Colonic mucosa (tissue), 4 donors: ENCODE data around the gene CBX5. TPM values are rescaled to one million over a fixed set of nuclear protein-coding genes. Genes with fewer than 3 reads are reported as not detected.
"Not testable (repeated sequence)": the region's sequence is repeated elsewhere in the genome, so short reads cannot be mapped to it uniquely, and the experiment has no call there.

ENCODE experiments used
- DNase-seq: peaks from one replicate; pipeline ENCODE4 v3.0.0-alpha.2; 2020
- H3K27ac ChIP-seq: fragments of 200-600 bp; one replicate; pipeline ENCODE4 v1.8.0; 2021
- H3K27me3 ChIP-seq: fragments of 200-600 bp; one replicate; pipeline ENCODE4 v1.8.0; 2021
- H3K36me3 ChIP-seq: fragments of 200-600 bp; one replicate; pipeline ENCODE4 v1.8.0; 2021
- H3K4me1 ChIP-seq: fragments of 200-600 bp; one replicate; pipeline ENCODE4 v1.8.0; 2021; ENCODE audit warnings: mild to moderate bottlenecking
- H3K4me3 ChIP-seq: fragments of 200-600 bp; one replicate; pipeline ENCODE4 v1.8.0; 2021
- H3K9ac ChIP-seq, 2 donors: one replicate each; pipeline ENCODE4 v1.7.0; 2013; ENCODE audit warnings: control low read depth in 2 of 2, low read depth in 2 of 2, low read length in 2 of 2
- H3K9me3 ChIP-seq: fragments of 200-600 bp; one replicate; pipeline ENCODE4 v1.8.0; 2021
- intact Hi-C: fragments of 100-400 bp; cut with DNase I; formaldehyde crosslinking; loops from one replicate; pipeline ENCODE4 v1.14.1; 2022
- total RNA-seq, 2 donors: library from RNA; stranded (reverse); fragmentation: NEBNext Ultra II Directional in 1 of 2; extraction: Animal tissue kit (Norgen Biotek cat#: 25700) in 1 of 2; gene quantifications; one replicate each; pipeline ENCODE4 v1.2.1, GENCODE V29; 2021
- TF ChIP-seq, protein P1 (sequence below): fragments of 200-600 bp; IDR thresholded peaks from one replicate; pipeline ENCODE4 v1.8.0; 2022; ENCODE audit warnings: antibody characterized with exemption, mild to moderate bottlenecking
- donor health status: healthy.
- donor health status: DM: no; HTN: no; CAD: no.
- donor health status: DM: no; HTN: no; CAD: no.

Gene CBX5
- total RNA-seq, result 10 to 100 TPM; 49.3 to 77.5 TPM

DNA sequence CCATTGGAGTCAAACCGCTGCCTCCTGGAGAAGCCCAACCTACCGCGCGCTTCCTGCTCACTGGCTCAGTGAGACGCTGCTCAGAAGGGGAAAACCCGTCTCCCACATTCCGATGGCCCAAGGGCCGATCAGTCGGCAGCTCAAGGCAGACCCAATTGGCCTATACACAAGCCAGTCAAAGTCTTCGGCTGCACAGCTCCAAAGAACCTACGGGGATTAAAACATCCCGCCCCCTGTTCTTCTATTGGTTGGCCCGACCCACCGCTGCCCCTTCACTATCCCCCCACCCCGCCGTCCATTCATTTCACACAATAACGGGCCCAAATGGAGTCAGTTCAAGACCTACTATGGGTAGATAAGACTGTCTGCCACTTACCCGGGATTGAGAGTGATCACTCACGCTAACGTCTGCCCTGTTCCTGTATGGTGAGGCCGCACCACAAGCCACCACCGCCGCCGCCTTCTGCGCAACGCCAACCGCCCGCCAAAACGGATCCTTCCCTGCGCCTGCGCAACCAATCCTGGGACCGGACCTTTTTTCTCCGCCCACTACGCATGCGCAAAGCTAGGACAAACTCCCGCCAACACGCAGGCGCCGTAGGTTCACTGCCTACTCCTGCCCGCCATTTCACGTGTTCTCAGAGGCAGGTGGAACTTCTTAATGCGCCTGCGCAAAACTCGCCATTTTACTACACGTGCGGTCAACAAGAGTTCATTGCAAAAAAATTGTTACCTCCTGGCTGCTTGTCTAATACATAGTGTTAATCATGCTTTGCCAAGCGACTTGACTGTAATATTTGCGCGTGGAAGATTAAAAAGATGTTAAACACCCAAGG is at the start of gene CBX5:
Gene CBX5, minus strand, starts transcription at position 491 of the 836 bp plus-strand sequence. CDS start 22,472 bp downstream, outside the sequence.
- Histone ChIP-seq H3K27me3 (no peaks in the 10 kb centered on the region), H3K27ac (peak within 1 kb of the TSS; percentile 94), H3K4me3 (peak within 1 kb of the TSS; percentile 66), H3K4me1 (peaks cover 22% of the 10 kb centered on the region), H3K36me3 (peaks cover 12% of the 10 kb centered on the region), H3K9ac (peak within 1 kb of the TSS; percentile 73 to 94), H3K9me3 (no peaks in the 10 kb centered on the region)
- TF ChIP-seq, protein P1, sequence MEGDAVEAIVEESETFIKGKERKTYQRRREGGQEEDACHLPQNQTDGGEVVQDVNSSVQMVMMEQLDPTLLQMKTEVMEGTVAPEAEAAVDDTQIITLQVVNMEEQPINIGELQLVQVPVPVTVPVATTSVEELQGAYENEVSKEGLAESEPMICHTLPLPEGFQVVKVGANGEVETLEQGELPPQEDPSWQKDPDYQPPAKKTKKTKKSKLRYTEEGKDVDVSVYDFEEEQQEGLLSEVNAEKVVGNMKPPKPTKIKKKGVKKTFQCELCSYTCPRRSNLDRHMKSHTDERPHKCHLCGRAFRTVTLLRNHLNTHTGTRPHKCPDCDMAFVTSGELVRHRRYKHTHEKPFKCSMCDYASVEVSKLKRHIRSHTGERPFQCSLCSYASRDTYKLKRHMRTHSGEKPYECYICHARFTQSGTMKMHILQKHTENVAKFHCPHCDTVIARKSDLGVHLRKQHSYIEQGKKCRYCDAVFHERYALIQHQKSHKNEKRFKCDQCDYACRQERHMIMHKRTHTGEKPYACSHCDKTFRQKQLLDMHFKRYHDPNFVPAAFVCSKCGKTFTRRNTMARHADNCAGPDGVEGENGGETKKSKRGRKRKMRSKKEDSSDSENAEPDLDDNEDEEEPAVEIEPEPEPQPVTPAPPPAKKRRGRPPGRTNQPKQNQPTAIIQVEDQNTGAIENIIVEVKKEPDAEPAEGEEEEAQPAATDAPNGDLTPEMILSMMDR, result no peak
- intact Hi-C loops, result no loop called here
- peak; percentile 99 for DNase-seq

DNA sequence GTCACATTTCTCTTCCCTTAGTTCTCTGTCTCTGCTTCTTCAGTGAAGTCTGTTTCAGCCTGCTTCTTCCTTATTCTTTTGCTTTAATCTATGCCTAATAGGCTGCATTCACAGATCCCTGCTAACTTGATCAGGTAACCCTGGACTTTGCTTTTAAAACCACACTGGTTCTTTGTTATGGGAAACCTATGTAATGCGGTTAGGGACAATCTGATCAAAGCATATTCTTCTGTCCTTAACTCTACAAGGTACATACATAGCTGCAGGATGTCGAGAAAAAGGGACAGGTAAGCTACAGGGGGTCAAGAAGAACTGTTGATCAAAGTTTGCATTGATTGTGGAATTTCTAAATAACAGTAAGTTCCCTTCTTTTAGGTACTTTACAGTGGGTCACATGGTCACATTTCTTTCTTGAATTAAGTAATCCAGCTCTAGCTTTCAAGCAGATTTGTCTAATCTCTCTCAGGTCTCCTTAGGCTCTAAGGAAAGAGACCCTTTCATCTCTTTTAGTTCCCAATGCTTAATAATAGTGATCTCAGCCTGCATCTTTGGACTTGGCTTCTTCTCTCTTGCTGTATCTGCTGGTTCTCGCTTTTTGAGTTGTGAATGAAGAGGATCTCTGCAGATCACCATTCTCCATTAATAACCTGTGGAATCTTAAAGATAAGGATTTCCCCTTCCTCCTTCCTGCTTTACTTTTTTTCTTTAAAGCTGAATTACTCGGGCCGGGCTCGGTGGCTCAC is 48.8 kb upstream of the CBX5 start:
- Histone ChIP-seq H3K27ac (no peak overlapping the region), H3K27me3 (no peaks in the 10 kb centered on the region), H3K9ac (no peak overlapping the region), H3K4me1 (peaks cover 35% of the 10 kb centered on the region), H3K36me3 (no peaks in the 10 kb centered on the region), H3K4me3 (no peak overlapping the region), H3K9me3 (no peaks in the 10 kb centered on the region)
- intact Hi-C loops, result loop anchor here (5.0 kb wide), 1 partner anchor 36 kb away; no protein-coding TSS in a partner anchor
- TF ChIP-seq, protein P1, result no peak
- no peak for DNase-seq

DNA sequence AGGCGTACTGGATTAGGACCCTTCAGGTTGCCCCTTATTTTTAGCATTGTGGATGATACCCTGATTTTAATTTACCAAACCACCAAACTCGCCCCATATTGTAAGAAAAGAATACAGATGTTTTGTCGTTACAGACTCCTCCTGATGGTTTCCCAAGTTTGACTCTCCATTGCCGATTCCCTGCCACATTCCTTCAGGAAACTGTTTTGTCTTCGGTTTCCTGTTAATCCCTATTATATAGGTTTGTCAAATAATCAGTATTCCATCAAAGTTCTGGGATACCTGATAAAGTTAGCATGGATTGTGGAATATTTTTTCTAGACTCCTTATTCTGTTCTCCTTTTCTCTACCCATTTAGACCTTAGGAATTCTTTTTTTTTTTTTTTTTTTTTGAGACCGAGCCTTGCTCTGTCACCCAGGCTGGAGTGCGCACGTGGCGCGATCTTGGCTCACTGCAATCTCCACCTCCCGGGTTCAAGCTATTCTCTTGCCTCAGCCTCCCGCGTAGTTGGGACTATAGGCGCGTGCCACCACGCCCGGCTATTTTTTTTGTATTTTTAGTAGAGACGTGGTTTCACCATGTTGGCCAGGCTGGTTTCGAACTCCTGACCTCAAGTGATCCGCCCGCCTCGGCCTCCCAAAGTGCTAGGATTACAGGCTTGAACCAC is 45.7 kb upstream of the CBX5 start:
- not testable (repeated sequence) for H3K36me3 ChIP-seq

DNA sequence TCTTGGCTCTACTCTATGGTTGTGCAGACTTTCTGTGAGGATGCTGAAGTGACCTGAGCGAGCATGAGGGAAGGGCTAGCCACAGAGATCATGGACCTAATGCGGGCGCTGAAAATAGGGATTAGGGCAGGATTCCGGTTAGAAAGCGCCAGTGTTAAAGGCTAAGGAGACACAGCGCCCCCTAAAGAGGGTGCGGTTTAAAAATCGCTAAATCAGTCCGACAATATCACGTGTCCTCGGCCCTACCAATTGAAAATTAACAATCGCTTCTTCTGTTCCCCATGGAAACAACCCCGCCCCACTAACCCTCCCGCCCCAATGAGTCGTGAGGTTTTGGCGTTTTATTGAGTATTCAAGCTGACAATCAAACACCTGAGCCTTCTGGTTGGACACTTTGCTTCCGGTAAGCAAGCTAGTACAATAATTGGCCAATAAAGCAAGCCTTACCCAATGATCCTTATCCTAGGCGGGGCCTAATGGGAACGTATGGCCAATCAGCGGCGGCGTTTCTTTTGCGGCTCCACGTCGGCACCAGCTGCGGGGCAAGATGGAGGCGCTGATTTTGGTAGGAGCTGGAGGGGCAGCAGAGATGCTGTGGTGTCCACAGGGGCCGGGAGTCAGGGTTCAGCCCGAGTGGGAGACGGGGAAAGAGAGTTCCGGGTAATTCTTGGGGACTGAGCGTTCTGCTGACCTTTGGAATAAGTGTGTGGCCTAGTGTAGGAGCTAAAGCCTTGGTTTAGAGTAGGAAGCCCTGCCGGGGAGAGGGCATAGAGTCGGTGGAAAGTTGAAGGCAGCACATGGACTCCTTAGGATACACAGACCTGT is 44.9 kb upstream of the CBX5 start, which contains the start of gene COPZ1:
Gene COPZ1, plus strand, starts transcription at position 515 of the 825 bp plus-strand sequence. Its CDS starts 33 bp downstream, at position 548.
- peak; percentile 97 for DNase-seq
- TF ChIP-seq, protein P1, result peak; percentile 75
- H3K9ac ChIP-seq, result peak within 1 kb of the TSS; percentile 60 to 82
- no peaks in the 10 kb centered on the region for H3K27me3 ChIP-seq
- H3K4me1 ChIP-seq, result peaks cover 20% of the 10 kb centered on the region
- H3K36me3 ChIP-seq, result no peaks in the 10 kb centered on the region
- peak within 1 kb of the TSS; percentile 79 for H3K27ac ChIP-seq
- H3K4me3 ChIP-seq, result peak within 1 kb of the TSS; percentile 78
- intact Hi-C loops, result loop anchor here (5.0 kb wide), 1 partner anchor 33 kb away; no protein-coding TSS in a partner anchor
- no peaks in the 10 kb centered on the region for H3K9me3 ChIP-seq

More for the DNA sequence above, 45.7 kb upstream of the CBX5 start:
- peaks cover 28% of the 10 kb centered on the region for H3K4me1 ChIP-seq
- DNase-seq, result peak; percentile 22
- H3K27ac ChIP-seq, result peak overlapping the region; percentile 79
- H3K27me3 ChIP-seq, H3K9me3 ChIP-seq: not testable (repeated sequence)
- H3K4me3 ChIP-seq, result peak overlapping the region; percentile 78
- H3K9ac ChIP-seq, result peak overlapping the region; percentile 60 to 82
- intact Hi-C loops, result loop anchor here (5.0 kb wide), 1 partner anchor 33 kb away; no protein-coding TSS in a partner anchor

DNA sequence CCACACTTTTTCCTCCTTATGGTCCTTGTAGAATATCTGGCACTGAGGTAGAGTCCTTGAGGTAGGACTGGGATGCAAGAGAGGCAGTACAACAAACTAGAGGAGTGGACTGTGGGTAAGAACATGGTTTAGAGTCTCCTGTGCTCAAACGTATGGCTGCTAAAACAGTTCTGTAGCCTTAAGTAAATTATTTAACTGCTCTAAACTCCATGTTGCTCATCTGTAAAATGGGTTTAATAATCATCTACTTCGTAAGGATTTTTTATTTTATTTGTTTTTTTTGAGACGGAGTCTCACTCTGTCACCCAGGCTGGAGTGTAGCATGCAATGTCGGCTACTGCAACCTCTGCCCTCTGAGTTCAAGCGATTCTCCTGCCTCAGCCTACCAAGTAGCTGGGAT is 41.4 kb upstream of the CBX5 start:
- TF ChIP-seq, protein P1, result no peak
- DNase-seq, result no peak
- H3K36me3 ChIP-seq, result no peaks in the 10 kb centered on the region
- no peak overlapping the region for H3K27ac ChIP-seq
- no peaks in the 10 kb centered on the region for H3K27me3 ChIP-seq
- H3K9me3 ChIP-seq, result no peaks in the 10 kb centered on the region
- intact Hi-C loops, result no loop called here
- H3K4me1 ChIP-seq, result peaks cover 8% of the 10 kb centered on the region
- H3K4me3 ChIP-seq, result no peak overlapping the region
- H3K9ac ChIP-seq, result no peak overlapping the region

DNA sequence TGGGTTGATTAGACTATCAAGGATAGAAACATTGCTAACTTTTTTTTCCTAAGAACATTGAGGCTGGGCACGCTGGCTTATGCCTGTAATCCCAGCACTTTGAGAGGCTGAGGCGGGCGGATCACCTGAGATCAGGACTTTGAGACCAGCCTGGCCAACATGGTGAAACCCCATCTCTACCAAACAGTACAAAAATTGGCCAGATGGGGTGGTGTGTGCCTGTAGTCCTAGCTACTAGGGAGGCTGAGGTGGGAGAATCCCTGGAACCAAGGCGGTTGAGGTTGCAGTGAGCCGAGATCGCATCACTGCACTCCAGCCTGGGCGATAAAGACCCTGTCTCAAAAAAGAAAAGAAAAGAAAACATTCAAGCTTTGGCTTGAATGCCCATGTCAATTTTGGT is 32.4 kb upstream of the CBX5 start:
- not testable (repeated sequence) for H3K9ac ChIP-seq, DNase-seq

More for the DNA sequence above, 32.4 kb upstream of the CBX5 start:
- intact Hi-C loops, H3K4me3 ChIP-seq, H3K36me3 ChIP-seq, H3K9me3 ChIP-seq, H3K27ac ChIP-seq, H3K4me1 ChIP-seq, H3K27me3 ChIP-seq: not testable (repeated sequence)
